Measurements from ENCODE around the gene MACROD2.

DNA sequence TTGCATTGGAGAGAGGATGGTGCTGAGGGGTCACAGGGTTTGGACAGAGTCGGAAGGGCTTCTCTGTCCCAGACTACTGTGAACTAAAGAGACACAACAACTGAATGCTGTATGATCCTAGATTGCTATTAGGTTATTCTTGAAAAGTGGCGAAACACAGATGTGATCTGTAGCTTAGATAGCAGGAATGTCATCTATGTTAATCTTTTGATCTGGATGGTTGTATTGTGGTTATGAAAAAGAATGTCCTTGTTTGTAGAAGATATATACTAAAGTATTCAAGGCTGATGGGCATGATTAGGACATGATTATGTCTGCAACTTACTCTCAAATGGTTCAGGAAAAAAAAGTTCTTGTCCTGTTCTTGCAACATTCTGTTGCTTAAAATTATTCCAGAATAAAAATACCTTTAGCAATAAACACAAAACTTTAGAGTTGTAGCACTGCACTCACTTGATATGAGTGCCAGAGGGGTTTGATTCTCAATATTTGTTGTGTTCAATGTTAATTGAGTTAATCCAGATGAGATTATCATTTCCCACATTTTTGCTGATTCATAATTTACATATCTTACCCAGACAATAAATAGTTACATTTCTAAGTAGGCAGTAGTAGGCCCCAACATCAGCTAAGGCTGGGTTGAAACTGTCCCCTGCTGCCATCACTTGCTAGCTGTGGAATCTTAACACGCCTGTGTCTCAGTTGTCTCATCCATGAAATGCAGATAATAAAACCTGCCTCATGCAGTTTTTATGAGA is 1932.8 kb downstream of the MACROD2 start:
- TF ChIP-seq REST (tag by site-specific recombination; IDR thresholded peaks at IDR 0.05) (no peak), ZNF768 (tag by site-specific recombination; IDR thresholded peaks at IDR 0.05) (no peak), ZNF114 (tag by site-specific recombination; IDR thresholded peaks at IDR 0.05) (no peak), OSR2 (tag by site-specific recombination; IDR thresholded peaks at IDR 0.05) (no peak), ZNF596 (tag by site-specific recombination; IDR thresholded peaks at IDR 0.05) (no peak), ZNF513 (tag by site-specific recombination; IDR thresholded peaks at IDR 0.05) (no peak), YY1 (tag by site-specific recombination; IDR thresholded peaks at IDR 0.05) (no peak)
- TF ChIP-seq, protein P1, sequence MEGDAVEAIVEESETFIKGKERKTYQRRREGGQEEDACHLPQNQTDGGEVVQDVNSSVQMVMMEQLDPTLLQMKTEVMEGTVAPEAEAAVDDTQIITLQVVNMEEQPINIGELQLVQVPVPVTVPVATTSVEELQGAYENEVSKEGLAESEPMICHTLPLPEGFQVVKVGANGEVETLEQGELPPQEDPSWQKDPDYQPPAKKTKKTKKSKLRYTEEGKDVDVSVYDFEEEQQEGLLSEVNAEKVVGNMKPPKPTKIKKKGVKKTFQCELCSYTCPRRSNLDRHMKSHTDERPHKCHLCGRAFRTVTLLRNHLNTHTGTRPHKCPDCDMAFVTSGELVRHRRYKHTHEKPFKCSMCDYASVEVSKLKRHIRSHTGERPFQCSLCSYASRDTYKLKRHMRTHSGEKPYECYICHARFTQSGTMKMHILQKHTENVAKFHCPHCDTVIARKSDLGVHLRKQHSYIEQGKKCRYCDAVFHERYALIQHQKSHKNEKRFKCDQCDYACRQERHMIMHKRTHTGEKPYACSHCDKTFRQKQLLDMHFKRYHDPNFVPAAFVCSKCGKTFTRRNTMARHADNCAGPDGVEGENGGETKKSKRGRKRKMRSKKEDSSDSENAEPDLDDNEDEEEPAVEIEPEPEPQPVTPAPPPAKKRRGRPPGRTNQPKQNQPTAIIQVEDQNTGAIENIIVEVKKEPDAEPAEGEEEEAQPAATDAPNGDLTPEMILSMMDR (tag by site-specific recombination; IDR thresholded peaks at IDR 0.05), result no peak
- TF ChIP-seq, protein P2, sequence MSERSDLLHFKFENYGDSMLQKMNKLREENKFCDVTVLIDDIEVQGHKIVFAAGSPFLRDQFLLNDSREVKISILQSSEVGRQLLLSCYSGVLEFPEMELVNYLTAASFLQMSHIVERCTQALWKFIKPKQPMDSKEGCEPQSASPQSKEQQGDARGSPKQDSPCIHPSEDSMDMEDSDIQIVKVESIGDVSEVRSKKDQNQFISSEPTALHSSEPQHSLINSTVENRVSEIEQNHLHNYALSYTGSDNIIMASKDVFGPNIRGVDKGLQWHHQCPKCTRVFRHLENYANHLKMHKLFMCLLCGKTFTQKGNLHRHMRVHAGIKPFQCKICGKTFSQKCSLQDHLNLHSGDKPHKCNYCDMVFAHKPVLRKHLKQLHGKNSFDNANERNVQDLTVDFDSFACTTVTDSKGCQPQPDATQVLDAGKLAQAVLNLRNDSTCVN (tag by site-specific recombination; optimal IDR thresholded peaks at IDR 0.05), result no peak
- TF ChIP-seq, protein P3, sequence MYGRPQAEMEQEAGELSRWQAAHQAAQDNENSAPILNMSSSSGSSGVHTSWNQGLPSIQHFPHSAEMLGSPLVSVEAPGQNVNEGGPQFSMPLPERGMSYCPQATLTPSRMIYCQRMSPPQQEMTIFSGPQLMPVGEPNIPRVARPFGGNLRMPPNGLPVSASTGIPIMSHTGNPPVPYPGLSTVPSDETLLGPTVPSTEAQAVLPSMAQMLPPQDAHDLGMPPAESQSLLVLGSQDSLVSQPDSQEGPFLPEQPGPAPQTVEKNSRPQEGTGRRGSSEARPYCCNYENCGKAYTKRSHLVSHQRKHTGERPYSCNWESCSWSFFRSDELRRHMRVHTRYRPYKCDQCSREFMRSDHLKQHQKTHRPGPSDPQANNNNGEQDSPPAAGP (tag by site-specific recombination; IDR thresholded peaks at IDR 0.05), result no peak
- TF ChIP-seq, protein P4, sequence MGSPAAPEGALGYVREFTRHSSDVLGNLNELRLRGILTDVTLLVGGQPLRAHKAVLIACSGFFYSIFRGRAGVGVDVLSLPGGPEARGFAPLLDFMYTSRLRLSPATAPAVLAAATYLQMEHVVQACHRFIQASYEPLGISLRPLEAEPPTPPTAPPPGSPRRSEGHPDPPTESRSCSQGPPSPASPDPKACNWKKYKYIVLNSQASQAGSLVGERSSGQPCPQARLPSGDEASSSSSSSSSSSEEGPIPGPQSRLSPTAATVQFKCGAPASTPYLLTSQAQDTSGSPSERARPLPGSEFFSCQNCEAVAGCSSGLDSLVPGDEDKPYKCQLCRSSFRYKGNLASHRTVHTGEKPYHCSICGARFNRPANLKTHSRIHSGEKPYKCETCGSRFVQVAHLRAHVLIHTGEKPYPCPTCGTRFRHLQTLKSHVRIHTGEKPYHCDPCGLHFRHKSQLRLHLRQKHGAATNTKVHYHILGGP (tag by site-specific recombination; IDR thresholded peaks at IDR 0.05), result no peak
- TF ChIP-seq, protein P5, sequence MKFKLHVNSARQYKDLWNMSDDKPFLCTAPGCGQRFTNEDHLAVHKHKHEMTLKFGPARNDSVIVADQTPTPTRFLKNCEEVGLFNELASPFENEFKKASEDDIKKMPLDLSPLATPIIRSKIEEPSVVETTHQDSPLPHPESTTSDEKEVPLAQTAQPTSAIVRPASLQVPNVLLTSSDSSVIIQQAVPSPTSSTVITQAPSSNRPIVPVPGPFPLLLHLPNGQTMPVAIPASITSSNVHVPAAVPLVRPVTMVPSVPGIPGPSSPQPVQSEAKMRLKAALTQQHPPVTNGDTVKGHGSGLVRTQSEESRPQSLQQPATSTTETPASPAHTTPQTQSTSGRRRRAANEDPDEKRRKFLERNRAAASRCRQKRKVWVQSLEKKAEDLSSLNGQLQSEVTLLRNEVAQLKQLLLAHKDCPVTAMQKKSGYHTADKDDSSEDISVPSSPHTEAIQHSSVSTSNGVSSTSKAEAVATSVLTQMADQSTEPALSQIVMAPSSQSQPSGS (tag by site-specific recombination; IDR thresholded peaks at IDR 0.05; ENCODE audit: low read depth), result no peak
- TF ChIP-seq, protein P6, sequence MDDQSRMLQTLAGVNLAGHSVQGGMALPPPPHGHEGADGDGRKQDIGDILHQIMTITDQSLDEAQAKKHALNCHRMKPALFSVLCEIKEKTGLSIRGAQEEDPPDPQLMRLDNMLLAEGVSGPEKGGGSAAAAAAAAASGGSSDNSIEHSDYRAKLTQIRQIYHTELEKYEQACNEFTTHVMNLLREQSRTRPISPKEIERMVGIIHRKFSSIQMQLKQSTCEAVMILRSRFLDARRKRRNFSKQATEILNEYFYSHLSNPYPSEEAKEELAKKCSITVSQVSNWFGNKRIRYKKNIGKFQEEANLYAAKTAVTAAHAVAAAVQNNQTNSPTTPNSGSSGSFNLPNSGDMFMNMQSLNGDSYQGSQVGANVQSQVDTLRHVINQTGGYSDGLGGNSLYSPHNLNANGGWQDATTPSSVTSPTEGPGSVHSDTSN (CRISPR knock-in tag; IDR thresholded peaks at IDR 0.05), result no peak
